Measurements from ENCODE around the gene VPS52.

VPS52 gene, protein sequence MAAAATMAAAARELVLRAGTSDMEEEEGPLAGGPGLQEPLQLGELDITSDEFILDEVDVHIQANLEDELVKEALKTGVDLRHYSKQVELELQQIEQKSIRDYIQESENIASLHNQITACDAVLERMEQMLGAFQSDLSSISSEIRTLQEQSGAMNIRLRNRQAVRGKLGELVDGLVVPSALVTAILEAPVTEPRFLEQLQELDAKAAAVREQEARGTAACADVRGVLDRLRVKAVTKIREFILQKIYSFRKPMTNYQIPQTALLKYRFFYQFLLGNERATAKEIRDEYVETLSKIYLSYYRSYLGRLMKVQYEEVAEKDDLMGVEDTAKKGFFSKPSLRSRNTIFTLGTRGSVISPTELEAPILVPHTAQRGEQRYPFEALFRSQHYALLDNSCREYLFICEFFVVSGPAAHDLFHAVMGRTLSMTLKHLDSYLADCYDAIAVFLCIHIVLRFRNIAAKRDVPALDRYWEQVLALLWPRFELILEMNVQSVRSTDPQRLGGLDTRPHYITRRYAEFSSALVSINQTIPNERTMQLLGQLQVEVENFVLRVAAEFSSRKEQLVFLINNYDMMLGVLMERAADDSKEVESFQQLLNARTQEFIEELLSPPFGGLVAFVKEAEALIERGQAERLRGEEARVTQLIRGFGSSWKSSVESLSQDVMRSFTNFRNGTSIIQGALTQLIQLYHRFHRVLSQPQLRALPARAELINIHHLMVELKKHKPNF

GRCh38 chr6:33271468-33272274, at the start of gene VPS52, which contains the start of gene RPS18:
TSS of gene VPS52 (minus strand) at chr6:33271876. CDS start at chr6:33271675, 201 bp downstream.
TSS of gene RPS18 (plus strand) at chr6:33272075. CDS start at chr6:33272120, 45 bp downstream.
- peak; percentile 86 for DNase-seq

GRCh38 chr6:33321227-33321626, 49.6 kb upstream of the VPS52 start:
- no peak for DNase-seq

- no peak for DNase-seq
Measured at GRCh38 chr6:33320315-33321181, 48.9 kb upstream of the VPS52 start.

- DNase-seq = no peak
Measured at GRCh38 chr6:33319939-33320314, 48.3 kb upstream of the VPS52 start.

- no peak for DNase-seq
Measured at GRCh38 chr6:33318426-33319073, 46.9 kb upstream of the VPS52 start.

- DNase-seq = peak; percentile 81
Measured at GRCh38 chr6:33317669-33318425, 46.2 kb upstream of the VPS52 start, which contains the start of gene ZBTB22. TSS of gene ZBTB22 (minus strand) at chr6:33317744. CDS start at chr6:33316916, 828 bp downstream.

DNA sequence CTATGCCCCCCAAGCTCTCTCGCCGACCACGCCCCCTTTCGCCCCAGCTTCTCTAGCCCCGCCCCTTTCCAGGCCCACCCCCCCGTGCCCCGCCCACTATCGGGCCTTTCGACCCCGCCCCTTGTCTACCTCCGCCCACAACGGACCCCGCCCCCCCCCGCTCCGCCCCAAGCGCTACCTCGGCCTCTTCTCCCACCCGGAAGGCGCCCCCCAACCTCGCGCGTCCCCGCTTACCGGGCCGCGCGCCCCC, 45.7 kb upstream of the VPS52 start:
- DNase-seq = no peak

DNA sequence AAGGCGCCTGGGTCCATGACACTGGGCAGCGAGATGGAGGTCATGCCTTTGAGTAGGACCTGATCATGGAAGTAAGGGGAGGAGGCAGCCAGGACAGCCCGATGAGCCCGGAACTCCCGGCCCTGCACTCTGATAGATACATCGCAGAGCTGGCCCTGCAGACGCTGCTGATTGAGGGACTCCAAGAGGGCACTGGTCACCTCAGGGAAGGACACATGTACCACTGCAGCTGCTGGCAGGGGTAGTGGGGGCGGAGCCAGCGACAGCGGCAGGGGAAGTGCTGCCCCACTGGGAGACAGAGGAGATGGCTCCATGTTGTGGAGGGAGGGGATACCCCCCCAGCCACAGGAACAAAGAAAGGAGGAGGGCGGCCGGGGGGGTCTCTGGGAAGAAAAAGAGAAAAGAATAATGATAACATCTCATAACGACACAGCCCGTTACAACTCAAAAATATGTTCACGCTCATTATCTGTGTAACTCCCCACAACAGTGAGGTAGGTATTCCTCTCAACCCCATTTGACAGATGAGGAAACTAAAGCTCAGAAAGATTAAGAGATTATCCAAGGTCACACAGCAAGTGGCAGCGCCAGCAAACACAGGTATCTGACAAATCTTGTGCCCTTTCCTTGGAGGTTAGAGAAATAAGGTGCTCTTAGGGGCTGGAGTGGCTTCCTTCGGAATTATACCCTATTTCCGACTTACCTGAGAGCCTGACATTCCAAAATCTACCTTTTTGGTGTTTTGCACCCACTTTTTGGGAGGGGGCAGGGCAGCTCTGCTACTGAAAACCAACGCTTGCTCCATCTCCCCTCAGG, 45.1 kb upstream of the VPS52 start:
- DNase-seq = no peak

- no peak for DNase-seq
Measured at GRCh38 chr6:33315793-33316602, 44.3 kb upstream of the VPS52 start.

DNA sequence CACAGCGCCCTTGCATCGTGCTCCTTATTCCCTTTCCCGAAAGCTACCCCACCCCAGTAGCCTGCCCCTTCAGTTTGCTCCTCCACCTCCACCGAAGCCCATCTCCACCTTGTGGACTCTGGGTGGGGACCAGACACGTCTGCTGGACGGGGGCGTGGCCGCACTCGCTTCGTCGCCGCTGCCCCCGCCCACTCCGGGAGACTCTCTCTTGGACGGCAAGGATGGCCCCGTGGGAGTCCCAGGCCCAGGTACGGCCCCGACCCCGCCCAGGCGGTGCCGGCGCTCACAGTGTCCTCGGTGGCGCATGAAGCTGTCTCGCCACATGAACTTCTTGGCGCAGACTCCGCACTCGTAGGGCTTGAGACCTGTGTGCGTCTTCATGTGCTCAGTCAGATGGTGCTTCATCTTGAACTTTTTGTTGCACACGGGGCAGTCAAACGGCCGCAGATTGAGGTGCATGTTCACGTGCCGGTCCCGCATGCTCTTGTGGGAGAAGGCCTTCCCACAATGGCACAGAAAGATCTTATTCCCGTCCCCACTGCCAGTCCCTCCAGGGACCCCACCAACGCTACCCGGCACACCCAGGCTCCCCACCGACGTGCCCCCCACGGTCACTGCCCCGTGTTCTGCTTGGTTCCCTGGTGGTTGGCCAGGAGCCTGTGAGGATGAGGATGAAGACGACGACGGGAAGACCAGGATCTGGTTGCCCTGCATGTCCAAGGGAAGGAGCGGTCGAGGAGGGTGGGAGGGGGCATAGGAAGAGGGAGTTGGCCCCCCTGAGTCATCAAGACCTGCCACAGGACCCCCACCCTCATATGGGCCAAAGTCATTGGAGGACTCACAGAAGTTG, 43.5 kb upstream of the VPS52 start:
- DNase-seq = no peak

- no peak for DNase-seq
Measured at GRCh38 chr6:33314515-33314942, 42.9 kb upstream of the VPS52 start.

DNA sequence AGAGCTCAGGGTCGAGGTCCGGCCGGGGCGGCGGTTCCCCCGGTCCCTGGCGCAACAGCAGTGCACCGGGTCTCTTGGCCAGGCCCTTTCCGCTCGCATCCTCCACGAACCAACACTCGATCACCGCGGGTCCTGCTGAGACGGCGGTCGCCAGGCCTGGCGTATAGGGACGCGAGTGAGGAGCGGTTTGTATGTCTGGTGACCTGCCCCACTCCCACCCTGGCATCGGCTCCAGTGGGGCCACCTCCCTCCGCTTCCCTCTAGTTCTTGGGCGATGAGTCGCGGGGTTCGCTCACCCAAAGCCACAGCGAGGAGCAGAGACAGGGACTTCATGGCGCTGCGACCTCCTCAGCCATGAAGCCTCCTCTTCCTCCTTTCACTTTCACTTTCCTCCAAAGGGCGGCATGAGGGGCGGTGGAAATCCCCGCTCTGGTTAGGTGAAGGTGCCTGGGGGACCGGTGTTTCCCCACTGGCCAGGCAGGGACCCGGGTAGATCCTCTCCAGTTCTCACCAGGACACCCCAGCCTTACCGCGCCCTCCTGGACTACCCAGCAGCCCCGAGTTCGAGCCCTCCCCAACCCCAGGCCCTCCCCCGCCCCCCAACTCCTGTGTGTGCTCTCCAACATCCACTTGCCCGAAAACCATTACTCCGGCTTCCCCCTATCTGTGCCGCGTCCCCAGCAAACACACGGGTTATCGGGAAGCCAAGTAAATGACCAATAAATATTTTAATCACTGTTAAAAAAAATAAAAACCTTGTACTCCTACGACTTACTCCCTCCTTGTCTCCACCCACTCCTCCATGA, 42.2 kb upstream of the VPS52 start, which contains the start of gene TAPBP:
Gene TAPBP, minus strand, starts transcription at position 370 of the 806 bp plus-strand sequence. Its CDS starts 37 bp downstream, at position 333.
- DNase-seq = no peak

DNA sequence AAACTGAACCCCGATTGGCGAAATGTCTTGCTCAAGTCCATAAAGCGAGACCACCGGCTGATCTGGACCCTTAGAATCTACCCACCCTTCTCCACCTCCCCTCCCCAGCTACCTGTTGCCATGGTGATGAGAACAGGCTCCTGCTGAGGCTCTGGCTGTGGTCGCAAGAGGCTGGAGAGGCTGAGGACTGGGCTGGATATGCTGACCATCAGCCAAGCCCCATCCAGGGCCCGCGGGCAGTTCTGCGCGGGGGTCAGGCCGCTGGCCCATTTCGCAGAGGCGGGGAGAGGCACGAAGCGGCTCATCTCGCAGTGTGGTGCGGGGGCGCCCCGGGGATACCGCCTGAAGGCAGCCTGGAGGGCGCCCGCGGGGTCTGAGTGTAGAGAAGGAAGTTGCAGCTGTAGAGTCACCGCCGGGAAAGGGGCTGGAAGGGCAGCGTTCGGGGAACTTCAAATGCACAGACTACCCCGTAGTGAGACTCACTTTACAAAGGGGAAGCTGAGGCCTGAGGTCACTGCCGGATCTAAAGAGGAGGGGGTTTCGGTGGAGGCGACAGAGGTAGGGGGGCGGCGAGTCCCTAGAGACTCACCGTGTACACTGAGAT, 41.5 kb upstream of the VPS52 start:
- no peak for DNase-seq

GRCh38 chr6:33312361-33313104, 40.9 kb upstream of the VPS52 start:
- no peak for DNase-seq

GRCh38 chr6:33306356-33306755, 34.7 kb upstream of the VPS52 start:
- no peak for DNase-seq

DNA sequence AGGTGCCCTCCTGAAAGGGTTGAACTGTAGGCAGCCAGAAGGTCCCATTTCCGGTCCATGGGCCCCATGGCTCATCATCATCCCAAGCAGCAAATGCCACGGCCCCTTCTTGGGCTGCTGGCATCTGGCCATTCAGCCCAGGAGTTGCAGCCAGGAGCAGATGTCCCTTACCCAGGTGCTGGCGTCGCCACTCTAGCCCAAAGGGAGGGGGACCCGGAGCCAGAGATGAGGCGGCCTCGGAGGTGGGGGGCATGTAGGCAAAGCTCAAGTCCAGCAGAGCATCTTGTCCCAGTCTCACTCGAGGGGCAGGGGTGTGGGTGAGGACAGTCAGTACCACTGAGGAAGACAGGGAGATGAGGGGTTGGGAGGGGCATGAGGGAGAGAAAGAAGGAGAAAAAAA, 33.4 kb upstream of the VPS52 start:
- no peak for DNase-seq

Measured in NCI-H524 treated with DMSO at 0.1 percent for 48 hours (cell line).